NK-92 (cell line): Measurements from ENCODE around the gene VANGL2.

Experiments used
- DNase-seq: peaks from one replicate; lab custom pipeline; 2025; ENCODE audit not compliant: unreplicated experiment; lab: John Stamatoyannopoulos, UW

VANGL2 gene

GRCh38 chr1:160400223-160400645 is at the start of gene VANGL2:
Gene VANGL2 (plus strand): TSS chr1:160400564. CDS start chr1:160415838, 15,274 bp downstream.
- no peak for DNase-seq

- DNase-seq = no peak
Observed at GRCh38 chr1:160351629-160352028, 48.7 kb upstream of the VANGL2 start.

- DNase-seq = no peak
Observed at GRCh38 chr1:160352555-160352954, 47.8 kb upstream of the VANGL2 start.

- DNase-seq = no peak
Observed at GRCh38 chr1:160353223-160353622, 47.1 kb upstream of the VANGL2 start.

GRCh38 chr1:160354388-160354985 is 45.9 kb upstream of the VANGL2 start:
- DNase-seq = no peak

- no peak for DNase-seq
Observed at GRCh38 chr1:160357286-160358002, 42.9 kb upstream of the VANGL2 start.

GRCh38 chr1:160358073-160358472 is 42.3 kb upstream of the VANGL2 start:
- DNase-seq = no peak

- DNase-seq = no peak
Observed at GRCh38 chr1:160359559-160360226, 40.7 kb upstream of the VANGL2 start.

GRCh38 chr1:160360227-160360695 is 40.1 kb upstream of the VANGL2 start:
- no peak for DNase-seq

GRCh38 chr1:160361199-160361598 is 39.2 kb upstream of the VANGL2 start:
- no peak for DNase-seq

GRCh38 chr1:160361814-160362167 is 38.6 kb upstream of the VANGL2 start:
- no peak for DNase-seq

GRCh38 chr1:160362168-160362957 is 38.0 kb upstream of the VANGL2 start:
- no peak for DNase-seq

- DNase-seq = no peak
Observed at GRCh38 chr1:160363010-160363409, 37.4 kb upstream of the VANGL2 start.

GRCh38 chr1:160363951-160364735 is 36.2 kb upstream of the VANGL2 start:
- no peak for DNase-seq

GRCh38 chr1:160365325-160365724 is 35.0 kb upstream of the VANGL2 start:
- no peak for DNase-seq

- DNase-seq = no peak
Observed at GRCh38 chr1:160366731-160367515, 33.4 kb upstream of the VANGL2 start, which contains the start of gene NHLH1. Gene NHLH1 (plus strand): TSS chr1:160367071. CDS start chr1:160370732, 3,661 bp downstream.

- no peak for DNase-seq
Observed at GRCh38 chr1:160367516-160367900, 32.9 kb upstream of the VANGL2 start.

- no peak for DNase-seq
Observed at GRCh38 chr1:160367934-160368923, 32.1 kb upstream of the VANGL2 start.
